A673 (cell line): ENCODE measurements around the gene GALNT9. TPM values are rescaled to one million over a fixed set of nuclear protein-coding genes. Genes with fewer than 3 reads are reported as not detected.
A peak's percentile ranks its signal among the peaks of the same experiment; 100 is the strongest.

Experiments
- BruUV-seq: library from RNA; stranded (reverse); fragments of 400-500 nt; replicated peaks from 2 replicates; lab custom pipeline; 2021; lab: Mats Ljungman, UMichigan
- CTCF ChIA-PET: fragments of 300-600 bp; sonication (Branson Sonifier 250); formaldehyde crosslinking; loops from one replicate; lab custom pipeline; 2022; ENCODE audit warnings: antibody characterized with exemption; lab: Charles Lee
- POLR2A ChIA-PET: fragments of 300-600 bp; sonication (Branson Sonifier 250); formaldehyde crosslinking; loops from one replicate; lab custom pipeline; 2022; ENCODE audit warnings: antibody characterized with exemption; ENCODE audit not compliant: low non-redundant PET; lab: Charles Lee
- DNase-seq: peaks from one replicate; pipeline ENCODE4 v3.0.0-alpha.2; 2015; ENCODE audit warnings: low spot score
- H3K27ac ChIP-seq: fragments of 200-600 bp; sonication (generic); 2 replicates; pipeline ENCODE4 v1.5.1; 2016; ENCODE audit warnings: mixed run types, low read depth, mild to moderate bottlenecking, mixed read lengths, antibody characterized with exemption, low read length; ENCODE audit not compliant: poor library complexity, severe bottlenecking
- H3K27me3 ChIP-seq: fragments of 200-600 bp; sonication (generic); replicated peaks from 2 replicates; pipeline ENCODE4 v1.6.1; 2017; ENCODE audit warnings: mixed run types, low read depth, mild to moderate bottlenecking, mixed read lengths, antibody characterized with exemption, low read length; ENCODE audit not compliant: insufficient read depth, poor library complexity
- H3K36me3 ChIP-seq: fragments of 200-600 bp; sonication (generic); 2 replicates; pipeline ENCODE4 v1.6.1; 2016; ENCODE audit warnings: mixed run types, mild to moderate bottlenecking, mixed read lengths, antibody characterized with exemption, low read length; ENCODE audit not compliant: insufficient read depth, poor library complexity, severe bottlenecking
- H3K4me1 ChIP-seq: fragments of 200-600 bp; sonication (generic); 2 replicates; pipeline ENCODE4 v1.6.1; 2017; ENCODE audit warnings: mixed run types, mild to moderate bottlenecking, mixed read lengths, antibody characterized with exemption, low read length; ENCODE audit not compliant: insufficient read depth, poor library complexity, severe bottlenecking
- H3K4me3 ChIP-seq: fragments of 200-600 bp; sonication (generic); 2 replicates; pipeline ENCODE4 v1.5.1; 2016; ENCODE audit warnings: low read depth, mixed run types, mild to moderate bottlenecking, mixed read lengths, low read length; ENCODE audit not compliant: poor library complexity, severe bottlenecking
- H3K9me3 ChIP-seq: fragments of 200-600 bp; sonication (generic); 2 replicates; pipeline ENCODE4 v1.6.1; 2016; ENCODE audit warnings: mixed run types, low read depth, mild to moderate bottlenecking, mixed read lengths, antibody characterized with exemption, low read length; ENCODE audit not compliant: poor library complexity, severe bottlenecking
- EZH2 ChIP-seq: fragments of 200-600 bp; sonication (generic); IDR thresholded peaks from 2 replicates; pipeline ENCODE4 v1.6.1; 2017; ENCODE audit warnings: borderline replicate concordance, low read depth, mild to moderate bottlenecking, mixed read lengths, antibody characterized with exemption, low read length; ENCODE audit not compliant: poor library complexity, severe bottlenecking
- intact Hi-C: fragments of 100-400 bp; cut with micrococcal nuclease; formaldehyde crosslinking; loops from one replicate; pipeline ENCODE4 v1.10.0; 2022; ENCODE audit not compliant: unreplicated experiment
- total RNA-seq: library from RNA; stranded (reverse); gene quantifications from 2 replicates; pipeline ENCODE4 v1.2.3, GENCODE V29; 2021
- TF ChIP-seq, protein P1 (sequence below): fragments of 300-800, 200-600 bp; sonication (generic); conservative IDR thresholded peaks from 2 replicates; pipeline ENCODE4 v1.5.1; 2017; ENCODE audit warnings: low read depth, mild to moderate bottlenecking, antibody characterized with exemption, low read length, moderate library complexity, mixed read lengths

GALNT9 gene
- total RNA-seq, 1 experiment from 2014 or later: 7.4 TPM

GRCh38 chr12:132259872-132260695 lies 69.3 kb downstream of the GALNT9 start:
- DNase-seq: no peak
- BruUV-seq: no TSS peak
- CTCF ChIA-PET: no interaction called here

DNA sequence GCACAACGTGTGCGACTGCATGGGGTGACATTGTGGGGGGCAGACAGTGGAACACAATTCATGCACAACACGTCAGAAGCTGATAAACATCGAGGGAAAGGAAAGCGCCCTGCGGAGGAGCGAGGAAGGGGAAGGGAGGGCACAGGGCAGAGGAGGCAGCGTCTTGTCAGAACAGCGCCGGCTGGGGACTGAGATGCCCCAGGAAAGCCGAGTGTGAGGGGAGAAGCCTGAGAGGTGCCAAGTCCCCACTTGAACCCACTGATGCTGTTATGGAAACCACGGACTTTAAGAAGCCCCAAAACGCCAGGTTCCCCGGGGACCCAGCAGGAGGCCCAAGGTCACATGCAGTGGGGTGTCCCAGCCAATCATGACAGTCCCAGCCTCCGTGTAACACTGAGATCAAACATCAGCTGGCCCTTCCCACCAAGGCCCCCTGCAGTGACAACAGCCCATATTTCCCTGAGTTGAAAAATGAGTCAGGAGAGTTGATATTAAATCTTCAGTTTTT lies 70.0 kb downstream of the GALNT9 start:
- CTCF ChIA-PET: no interaction called here
- no peak for TF ChIP-seq EZH2
- TF ChIP-seq, protein P1, sequence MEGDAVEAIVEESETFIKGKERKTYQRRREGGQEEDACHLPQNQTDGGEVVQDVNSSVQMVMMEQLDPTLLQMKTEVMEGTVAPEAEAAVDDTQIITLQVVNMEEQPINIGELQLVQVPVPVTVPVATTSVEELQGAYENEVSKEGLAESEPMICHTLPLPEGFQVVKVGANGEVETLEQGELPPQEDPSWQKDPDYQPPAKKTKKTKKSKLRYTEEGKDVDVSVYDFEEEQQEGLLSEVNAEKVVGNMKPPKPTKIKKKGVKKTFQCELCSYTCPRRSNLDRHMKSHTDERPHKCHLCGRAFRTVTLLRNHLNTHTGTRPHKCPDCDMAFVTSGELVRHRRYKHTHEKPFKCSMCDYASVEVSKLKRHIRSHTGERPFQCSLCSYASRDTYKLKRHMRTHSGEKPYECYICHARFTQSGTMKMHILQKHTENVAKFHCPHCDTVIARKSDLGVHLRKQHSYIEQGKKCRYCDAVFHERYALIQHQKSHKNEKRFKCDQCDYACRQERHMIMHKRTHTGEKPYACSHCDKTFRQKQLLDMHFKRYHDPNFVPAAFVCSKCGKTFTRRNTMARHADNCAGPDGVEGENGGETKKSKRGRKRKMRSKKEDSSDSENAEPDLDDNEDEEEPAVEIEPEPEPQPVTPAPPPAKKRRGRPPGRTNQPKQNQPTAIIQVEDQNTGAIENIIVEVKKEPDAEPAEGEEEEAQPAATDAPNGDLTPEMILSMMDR: 0 out of 2 replicates have a peak, but pooled peaks have one; percentile 11
- H3K4me3 ChIP-seq: no peak overlapping the region
- H3K27me3 ChIP-seq: no peaks in the 10 kb centered on the region
- no TSS peak for BruUV-seq
- POLR2A ChIA-PET: no interaction called here
- H3K36me3 ChIP-seq: no peaks in the 10 kb centered on the region
- H3K9me3 ChIP-seq: no peaks in the 10 kb centered on the region
- peak overlapping the region; percentile 56 for H3K27ac ChIP-seq
- peaks cover 14% of the 10 kb centered on the region for H3K4me1 ChIP-seq
- peak; percentile 86 for DNase-seq
- intact Hi-C loops: no loop called here

More at GRCh38 chr12:132259872-132260695, 69.3 kb downstream of the GALNT9 start:
- POLR2A ChIA-PET: no interaction called here
- Histone ChIP-seq H3K4me1 (peaks cover 14% of the 10 kb centered on the region), H3K36me3 (no peaks in the 10 kb centered on the region), H3K9me3 (no peaks in the 10 kb centered on the region), H3K27ac (peak overlapping the region; percentile 56), H3K4me3 (no peak overlapping the region), H3K27me3 (no peaks in the 10 kb centered on the region)
- intact Hi-C loops: no loop called here
- TF ChIP-seq EZH2: no peak

- POLR2A ChIA-PET: no interaction called here
- intact Hi-C loops: no loop called here
- DNase-seq: no peak
- no peak for TF ChIP-seq EZH2
- TF ChIP-seq, protein P1: no peak
- Histone ChIP-seq H3K27ac (no peak overlapping the region), H3K36me3 (no peaks in the 10 kb centered on the region), H3K4me1 (peaks cover 14% of the 10 kb centered on the region), H3K9me3 (no peaks in the 10 kb centered on the region), H3K4me3 (no peak overlapping the region), H3K27me3 (no peaks in the 10 kb centered on the region)
- CTCF ChIA-PET: no interaction called here
- no TSS peak for BruUV-seq
Observed at GRCh38 chr12:132258543-132258942, 70.8 kb downstream of the GALNT9 start.
